Left renal cortex interstitium (tissue), 4 donors: ENCODE results near the gene SLC22A12. TPM values are rescaled to one million over a fixed set of nuclear protein-coding genes. Genes with fewer than 3 reads are reported as not detected.

ENCODE experiments used
- DNase-seq, 4 donors: peaks; one replicate each; pipeline ENCODE4 v3.0.0-alpha.2; 2013; ENCODE audit warnings: low read depth in 4 of 4, low spot score in 2 of 4, missing footprints in 1 of 4
- polyA plus RNA-seq, 4 donors: library from polyadenylated mRNA; unstranded; fragments of 120-200 nt; gene quantifications; one replicate each; pipeline ENCODE4 v1.2.1, GENCODE V29; 2013; ENCODE audit not compliant: insufficient read length in 4 of 4

Gene SLC22A12
- polyA plus RNA-seq, 4 donors: 3.6 to 5.6 (median 5.5) TPM

- no peak for DNase-seq
Measured at GRCh38 chr11:64562723-64563351, 28.2 kb upstream of the SLC22A12 start.

GRCh38 chr11:64563966-64564365 lies 27.1 kb upstream of the SLC22A12 start:
- no peak for DNase-seq

GRCh38 chr11:64564419-64564818 lies 26.6 kb upstream of the SLC22A12 start:
- DNase-seq: no peak

GRCh38 chr11:64564947-64565889 lies 25.8 kb upstream of the SLC22A12 start:
- no peak for DNase-seq

DNA sequence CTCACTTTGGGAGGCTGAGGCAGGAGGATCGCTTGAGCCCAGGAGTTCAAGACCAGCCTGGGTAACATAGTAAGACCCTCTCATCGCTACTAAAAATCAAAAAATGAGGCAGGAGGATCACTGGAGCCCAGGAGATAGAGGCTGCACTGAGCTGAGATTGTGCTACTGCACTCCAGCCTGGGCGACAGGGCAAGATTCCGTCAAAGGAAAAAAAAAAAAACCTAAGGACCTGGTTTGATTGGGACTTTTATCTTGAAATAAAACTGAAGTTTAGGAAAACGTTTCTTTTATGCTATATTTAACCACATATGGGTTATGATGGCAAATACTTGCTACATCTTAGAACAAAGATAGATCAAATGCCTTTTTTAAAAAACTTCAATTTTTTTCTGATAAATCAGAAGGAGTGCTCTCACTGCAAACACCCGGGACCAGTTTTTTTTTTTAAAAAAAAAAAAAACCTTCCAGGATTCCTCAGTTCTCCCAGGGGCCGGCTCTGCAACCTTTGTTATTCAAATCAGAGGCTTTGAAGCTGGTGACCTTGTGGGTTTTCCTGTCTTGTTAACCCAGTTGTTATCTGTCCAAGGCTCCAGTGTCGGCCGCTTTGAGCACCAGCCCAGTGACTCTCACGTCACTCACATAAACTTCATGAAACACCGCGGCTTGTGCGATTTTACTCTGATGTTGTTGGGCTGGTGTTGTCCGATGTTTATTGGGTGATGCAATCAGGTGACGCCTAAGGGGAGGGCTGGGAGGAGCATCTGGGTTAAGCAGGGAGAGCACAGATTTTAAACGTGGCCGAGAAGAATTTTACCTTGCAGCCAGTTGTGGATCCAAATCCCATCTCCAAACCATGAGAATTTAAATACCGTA lies 24.7 kb upstream of the SLC22A12 start:
- DNase-seq: peak in 3 of 4 donors; percentile 72 to 80 (median 74)

DNA sequence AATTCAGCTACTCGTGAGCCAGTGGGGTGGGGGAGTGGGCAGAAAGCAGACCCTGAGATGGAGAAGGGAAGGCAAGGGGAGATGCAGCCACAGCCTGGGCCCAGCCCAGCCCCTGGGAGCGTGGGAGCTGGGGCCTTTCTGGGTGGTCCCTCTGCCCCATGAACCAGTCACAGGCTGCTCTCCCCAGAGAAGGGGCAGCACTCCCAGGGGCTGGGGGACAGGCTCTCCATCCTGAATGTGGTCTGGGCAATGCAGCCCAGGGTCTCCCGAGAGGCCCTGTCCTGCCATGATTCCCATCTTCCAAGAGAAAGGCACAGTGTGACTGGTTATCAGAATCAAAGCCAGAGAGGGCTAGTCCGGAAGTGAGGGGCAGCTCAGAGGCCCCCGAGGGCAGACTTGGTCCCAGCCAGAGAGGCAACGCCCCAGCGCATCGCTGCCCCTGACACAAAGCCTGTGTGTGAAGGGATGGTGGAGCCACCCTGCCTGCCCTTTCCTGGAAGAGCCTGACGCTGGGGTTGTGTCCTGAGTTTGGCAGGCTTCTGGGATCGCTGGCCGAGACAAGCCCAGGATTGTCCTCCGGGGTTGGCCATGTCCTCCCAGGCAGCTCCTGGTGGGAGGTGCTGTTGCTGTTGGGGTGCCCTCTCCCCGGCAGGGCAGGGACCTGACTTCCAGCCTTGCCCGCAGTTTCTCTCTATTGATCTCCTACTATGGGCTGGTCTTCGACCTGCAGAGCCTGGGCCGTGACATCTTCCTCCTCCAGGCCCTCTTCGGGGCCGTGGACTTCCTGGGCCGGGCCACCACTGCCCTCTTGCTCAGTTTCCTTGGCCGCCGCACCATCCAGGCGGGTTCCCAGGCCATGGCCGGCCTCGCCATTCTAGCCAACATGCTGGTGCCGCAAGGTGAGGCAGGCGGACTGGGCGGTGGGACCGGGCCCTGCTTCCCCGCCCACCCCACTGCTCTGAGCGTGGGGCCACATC lies 23.8 kb upstream of the SLC22A12 start:
- DNase-seq: no peak

GRCh38 chr11:64568041-64568571 lies 22.9 kb upstream of the SLC22A12 start:
- no peak for DNase-seq

GRCh38 chr11:64568584-64569140 lies 22.4 kb upstream of the SLC22A12 start:
- DNase-seq: no peak

DNA sequence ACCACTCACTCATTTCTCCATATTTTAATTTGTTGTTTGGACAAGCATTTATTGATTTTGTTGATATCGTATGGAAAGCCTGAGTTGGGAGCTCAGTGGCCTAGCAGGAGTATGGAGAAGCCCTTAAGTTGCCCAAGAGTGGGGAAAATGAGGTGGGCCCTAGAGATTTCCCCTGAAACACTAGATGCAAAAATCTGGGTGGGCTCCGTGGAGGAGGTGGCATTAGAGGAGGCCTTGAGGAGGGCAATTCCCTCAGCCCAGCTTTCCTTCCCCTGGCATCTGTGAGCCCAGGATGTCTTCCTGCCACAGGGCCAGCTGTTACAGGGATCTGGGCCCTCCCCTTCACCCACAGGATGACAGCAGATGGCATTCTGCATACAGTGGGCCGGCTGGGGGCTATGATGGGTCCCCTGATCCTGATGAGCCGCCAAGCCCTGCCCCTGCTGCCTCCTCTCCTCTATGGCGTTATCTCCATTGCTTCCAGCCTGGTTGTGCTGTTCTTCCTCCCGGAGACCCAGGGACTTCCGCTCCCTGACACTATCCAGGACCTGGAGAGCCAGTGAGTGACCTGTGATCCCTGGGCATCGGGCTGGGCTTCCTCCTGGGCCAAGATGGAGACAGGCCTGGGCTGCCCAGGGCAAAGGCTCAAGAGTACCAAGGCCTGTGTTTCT lies 21.6 kb upstream of the SLC22A12 start:
- no peak for DNase-seq

GRCh38 chr11:64570341-64570740 lies 20.7 kb upstream of the SLC22A12 start:
- DNase-seq: no peak

DNA sequence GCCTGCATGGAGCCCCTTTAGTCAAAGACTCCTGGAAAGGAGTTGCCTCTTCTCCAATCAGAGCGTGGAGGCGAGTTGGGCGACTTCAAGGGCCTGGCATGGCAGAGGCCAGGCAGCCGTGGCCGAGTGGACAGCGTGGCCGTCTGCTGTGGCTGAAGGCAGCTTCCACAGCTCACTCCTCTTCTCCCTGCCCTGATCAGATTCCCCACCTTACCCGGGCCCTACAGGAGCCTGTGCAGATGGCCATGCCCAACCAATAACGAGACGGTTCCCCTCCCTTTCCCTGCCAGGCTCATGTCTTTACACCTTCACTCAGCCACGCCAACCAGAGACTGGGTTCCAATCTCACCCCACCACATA lies 20.0 kb upstream of the SLC22A12 start:
- DNase-seq: no peak

GRCh38 chr11:64571410-64572091 lies 19.5 kb upstream of the SLC22A12 start:
- no peak for DNase-seq

DNA sequence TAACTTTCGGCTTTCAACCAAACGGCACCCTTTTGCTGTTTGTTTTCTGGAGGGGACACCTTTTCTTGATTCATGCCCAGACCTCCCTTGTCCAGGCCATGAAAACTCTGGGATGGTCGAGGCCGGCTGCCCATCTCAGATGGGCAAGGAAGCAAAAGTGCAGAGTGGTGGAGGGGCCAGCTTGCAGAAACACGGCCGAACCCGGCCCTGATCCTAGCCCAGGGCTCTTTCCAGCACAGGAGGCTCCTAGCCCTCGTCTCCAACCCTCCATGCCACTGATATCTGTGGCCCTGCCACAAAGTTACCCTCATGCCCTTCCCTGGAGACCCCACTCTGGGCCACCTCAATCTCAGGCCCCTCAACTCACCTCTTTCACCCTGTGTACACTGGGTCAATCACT lies 18.9 kb upstream of the SLC22A12 start:
- no peak for DNase-seq

DNA sequence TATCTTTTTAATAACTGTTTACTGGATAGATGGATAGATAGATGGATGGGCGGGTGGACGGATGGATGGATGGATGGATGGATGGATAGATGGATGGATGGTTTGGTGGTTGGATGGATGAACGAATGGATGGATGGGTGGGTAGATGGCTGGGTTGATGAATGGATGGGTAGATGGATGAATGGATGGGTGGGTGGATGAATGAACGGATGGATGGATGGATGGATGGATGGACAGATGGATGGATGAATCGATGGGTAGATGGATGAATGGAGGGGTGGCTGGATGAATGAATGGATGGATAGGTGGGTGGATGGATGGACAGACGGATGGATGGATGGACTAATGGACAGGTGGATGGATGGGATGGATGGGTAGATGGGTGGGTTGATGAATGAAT lies 13.8 kb upstream of the SLC22A12 start:
- no peak for DNase-seq

- no peak for DNase-seq
Measured at GRCh38 chr11:64580412-64580811, 10.6 kb upstream of the SLC22A12 start.

- DNase-seq: no peak
Measured at GRCh38 chr11:64581057-64581523, 9.9 kb upstream of the SLC22A12 start.

GRCh38 chr11:64582885-64583284 lies 8.1 kb upstream of the SLC22A12 start:
- no peak for DNase-seq
